OCI-LY3 (cell line): ENCODE measurements around the gene LAMA3.

Experiments
- CTCF ChIP-seq: fragments of 200-600, 300-600 bp; sonication (generic); IDR thresholded peaks from 2 replicates; pipeline ENCODE4 v1.5.1; 2014; ENCODE audit warnings: antibody characterized with exemption, low read length, low read depth
- EZH2phosphoT487 ChIP-seq: fragments of 200-600 bp; shearing (Covaris generic); IDR thresholded peaks from 2 replicates; pipeline ENCODE4 v1.6.1; 2018; ENCODE audit warnings: antibody characterized with exemption, mixed run types, low read depth

GRCh38 chr18:23827681-23828080 lies 138.4 kb downstream of the LAMA3 start:
- TF ChIP-seq CTCF (no peak), EZH2phosphoT487 (no peak)
